Sigmoid colon (tissue), 7 donors: ENCODE measurements around the gene DUSP18. TPM values are rescaled to one million over a fixed set of nuclear protein-coding genes. Genes with fewer than 3 reads are reported as not detected.

Experiments
- DNase-seq: peaks from one replicate; pipeline ENCODE4 v3.0.0-alpha.2; 2019
- H3K27ac ChIP-seq, 4 donors: fragments of 200-600 bp; sonication (generic); one replicate each; pipeline ENCODE4 v1.5.1; 2016 to 2019; ENCODE audit warnings: mild to moderate bottlenecking in 1 of 4
- H3K27me3 ChIP-seq, 3 donors: fragments of 200-600 bp; sonication (generic); one replicate each; pipeline ENCODE4 v1.5.1; 2019; ENCODE audit warnings: mild to moderate bottlenecking in 1 of 3
- H3K36me3 ChIP-seq, 4 donors: fragments of 200-600 bp; sonication (generic); one replicate each; pipeline ENCODE4 v1.5.1; 2016 to 2019
- H3K4me1 ChIP-seq, 4 donors: fragments of 200-600 bp; sonication (generic); one replicate each; pipeline ENCODE4 v1.5.1; 2017 to 2019
- H3K4me3 ChIP-seq, 4 donors: fragments of 200-600 bp; sonication (generic); one replicate each; pipeline ENCODE4 v1.5.1; 2017 to 2019; ENCODE audit warnings: mild to moderate bottlenecking in 2 of 4, moderate library complexity in 1 of 4
- H3K9me3 ChIP-seq, 4 donors: fragments of 200-600 bp in 3 of 4; sonication (generic) in 3 of 4; one replicate each; pipeline versions ENCODE4 v1.5.1 to v1.6.1; 2013 to 2019
- CTCF ChIP-seq, 4 experiments: fragments of 450-650 bp in 3 of 4; fragments of 200-600 bp in 1 of 4; IDR thresholded peaks; one replicate each; pipeline ENCODE4 v1.5.1; 2016 to 2019; ENCODE audit warnings: antibody characterized with exemption in 4 of 4, mild to moderate bottlenecking in 3 of 4, moderate library complexity in 2 of 4
- EP300 ChIP-seq, 4 donors: sonication (generic); formaldehyde crosslinking; IDR thresholded peaks; one replicate each; pipeline ENCODE4 v1.6.1; 2017; ENCODE audit warnings: antibody characterized with exemption in 4 of 4
- POLR2A ChIP-seq, 2 donors: fragments of 450-650 bp; IDR thresholded peaks; one replicate each; pipeline ENCODE4 v1.6.1; 2016; ENCODE audit warnings: antibody characterized with exemption in 2 of 2, mild to moderate bottlenecking in 2 of 2, moderate library complexity in 2 of 2
- POLR2AphosphoS5 ChIP-seq, 4 donors: sonication (generic); formaldehyde crosslinking; IDR thresholded peaks; one replicate each; pipeline ENCODE4 v1.6.1; 2017; ENCODE audit warnings: antibody characterized with exemption in 4 of 4
- WGBS, 2 donors: extraction: QIAGEN DNeasy Blood & Tissue Kit; methylation state at CpG; one replicate each; pipeline ENCODE4 v1.1.7; 2013; 5-methylcytosine and 5-hydroxymethylcytosine counted together
- intact Hi-C: fragments of 100-400 bp; cut with DNase I; formaldehyde crosslinking; loops from one replicate; pipeline ENCODE4 v1.15.1; 2023
- polyA plus RNA-seq, 3 donors: library from polyadenylated mRNA; stranded (reverse); fragments of 200-250 nt; gene quantifications; one replicate each; pipeline ENCODE4 v1.2.3, GENCODE V29; 2013
- total RNA-seq, 4 donors: library from RNA; depleted of rRNA; stranded (reverse); fragments of >200 nt; gene quantifications; one replicate each; pipeline ENCODE4 v1.1.0, GENCODE V29; 2016
- donor health status: healthy with polysubstance abuse.
- donor health status: Bipolar disorder and iron deficiency.
- donor health status: healthy.

The DUSP18 gene
- total and polyA plus RNA-seq, 7 donors, result 2.4 to 8.3 (median 4.1) TPM

- no peaks in the 10 kb centered on the region for H3K9me3 ChIP-seq
- no peak for TF ChIP-seq CTCF (IDR thresholded peaks at IDR 0.05)
- no peak for TF ChIP-seq POLR2A (IDR thresholded peaks at IDR 0.05)
- no peak for TF ChIP-seq EP300 (IDR thresholded peaks at IDR 0.05)
- no peak for TF ChIP-seq POLR2AphosphoS5 (IDR thresholded peaks at IDR 0.05)
- no peaks in the 10 kb centered on the region for H3K27me3 ChIP-seq
- peaks cover 0 to 5% (median 2%) of the 10 kb centered on the region in 4 donors for H3K4me1 ChIP-seq
- H3K27ac ChIP-seq, result no peak overlapping the region
- peaks cover 0 to 5% (median 0%) of the 10 kb centered on the region in 4 donors for H3K36me3 ChIP-seq
- intact Hi-C loops, result no loop called here
- 93 to 95% methylated on average over 25 of the region's 25 CpGs for WGBS, 2 donors
- no peak overlapping the region for H3K4me3 ChIP-seq
- no peak for DNase-seq
Observed at GRCh38 chr22:30646518-30647160, 21.0 kb downstream of the DUSP18 start.

- intact Hi-C loops, result no loop called here
- H3K27me3 ChIP-seq, result no peaks in the 10 kb centered on the region
- peaks cover 0 to 21% (median 2%) of the 10 kb centered on the region in 4 donors for H3K4me1 ChIP-seq
- peaks cover 0 to 5% (median 0%) of the 10 kb centered on the region in 4 donors for H3K36me3 ChIP-seq
- H3K27ac ChIP-seq, result no peak overlapping the region
- 82 to 86% methylated on average over 16 of the region's 16 CpGs for WGBS, 2 donors
- H3K4me3 ChIP-seq, result no peak overlapping the region
- DNase-seq, result no peak
- no peaks in the 10 kb centered on the region for H3K9me3 ChIP-seq
- TF ChIP-seq POLR2A (IDR thresholded peaks at IDR 0.05), result no peak
- TF ChIP-seq CTCF (IDR thresholded peaks at IDR 0.05), result no peak
- TF ChIP-seq POLR2AphosphoS5 (IDR thresholded peaks at IDR 0.05), result no peak
- no peak for TF ChIP-seq EP300 (IDR thresholded peaks at IDR 0.05)
Observed at GRCh38 chr22:30643055-30643875, 24.4 kb downstream of the DUSP18 start.

- WGBS, 2 donors, result 86 to 93% methylated on average over 4 of the region's 4 CpGs
- H3K4me1 ChIP-seq, result peaks cover 0 to 42% (median 23%) of the 10 kb centered on the region in 4 donors
- no peak overlapping the region for H3K4me3 ChIP-seq
- intact Hi-C loops, result no loop called here
- no peak overlapping the region for H3K27ac ChIP-seq
- no peak for DNase-seq
- H3K36me3 ChIP-seq, result no peaks in the 10 kb centered on the region
- no peaks in the 10 kb centered on the region for H3K27me3 ChIP-seq
- no peak for TF ChIP-seq CTCF (IDR thresholded peaks at IDR 0.05)
- no peak for TF ChIP-seq POLR2A (IDR thresholded peaks at IDR 0.05)
- no peak for TF ChIP-seq EP300 (IDR thresholded peaks at IDR 0.05)
- H3K9me3 ChIP-seq, result no peaks in the 10 kb centered on the region
Observed at GRCh38 chr22:30640839-30641430, 26.7 kb downstream of the DUSP18 start.

- Histone ChIP-seq H3K9me3 (no peaks in the 10 kb centered on the region), H3K27me3 (no peaks in the 10 kb centered on the region), H3K4me1 (peaks cover 0 to 43% (median 25%) of the 10 kb centered on the region in 4 donors), H3K27ac (no peak overlapping the region), H3K4me3 (no peak overlapping the region), H3K36me3 (no peaks in the 10 kb centered on the region)
- WGBS, 2 donors, result 95 to 97% methylated on average over 4 of the region's 4 CpGs
- TF ChIP-seq POLR2AphosphoS5 (IDR thresholded peaks at IDR 0.05) (no peak), EP300 (IDR thresholded peaks at IDR 0.05) (no peak), CTCF (IDR thresholded peaks at IDR 0.05) (no peak), POLR2A (IDR thresholded peaks at IDR 0.05) (no peak)
- intact Hi-C loops, result no loop called here
- DNase-seq, result no peak
Observed at GRCh38 chr22:30640361-30640760, 27.3 kb downstream of the DUSP18 start.
